ENCODE results near the gene LRRK1. TPM values are rescaled to one million over a fixed set of nuclear protein-coding genes. Genes with fewer than 3 reads are reported as not detected.

The LRRK1 gene
- total RNA-seq, 4 donors from 2014 or later, result 14.8 to 29.3 (median 19.1) TPM

DNA sequence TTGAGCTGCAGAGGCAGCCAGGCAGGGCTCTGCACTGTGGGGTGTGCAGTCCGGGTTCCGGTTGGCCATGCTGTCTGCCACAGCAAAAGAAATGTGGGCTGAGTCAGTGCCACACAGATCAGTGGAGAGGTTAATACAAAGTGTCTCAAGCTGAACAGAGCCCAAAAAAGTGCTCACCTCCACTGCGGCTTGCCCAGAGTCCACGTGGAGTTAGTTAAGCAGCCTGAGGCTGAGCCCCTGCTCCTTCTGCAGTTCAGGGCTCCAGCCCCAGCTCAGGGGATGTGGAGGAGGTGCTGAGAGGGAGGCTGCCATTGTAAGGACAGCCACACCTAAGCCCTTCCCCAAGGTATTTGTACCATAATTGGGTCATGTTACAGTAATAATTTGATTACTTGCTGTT lies 85.3 kb downstream of the LRRK1 start:
- H3K4me3 ChIP-seq (ENCODE audit: low read depth, poor library complexity, severe bottlenecking), result no peak overlapping the region
- no peak for TF ChIP-seq POLR2A (IDR thresholded peaks at IDR 0.05)
- TF ChIP-seq, protein P1, sequence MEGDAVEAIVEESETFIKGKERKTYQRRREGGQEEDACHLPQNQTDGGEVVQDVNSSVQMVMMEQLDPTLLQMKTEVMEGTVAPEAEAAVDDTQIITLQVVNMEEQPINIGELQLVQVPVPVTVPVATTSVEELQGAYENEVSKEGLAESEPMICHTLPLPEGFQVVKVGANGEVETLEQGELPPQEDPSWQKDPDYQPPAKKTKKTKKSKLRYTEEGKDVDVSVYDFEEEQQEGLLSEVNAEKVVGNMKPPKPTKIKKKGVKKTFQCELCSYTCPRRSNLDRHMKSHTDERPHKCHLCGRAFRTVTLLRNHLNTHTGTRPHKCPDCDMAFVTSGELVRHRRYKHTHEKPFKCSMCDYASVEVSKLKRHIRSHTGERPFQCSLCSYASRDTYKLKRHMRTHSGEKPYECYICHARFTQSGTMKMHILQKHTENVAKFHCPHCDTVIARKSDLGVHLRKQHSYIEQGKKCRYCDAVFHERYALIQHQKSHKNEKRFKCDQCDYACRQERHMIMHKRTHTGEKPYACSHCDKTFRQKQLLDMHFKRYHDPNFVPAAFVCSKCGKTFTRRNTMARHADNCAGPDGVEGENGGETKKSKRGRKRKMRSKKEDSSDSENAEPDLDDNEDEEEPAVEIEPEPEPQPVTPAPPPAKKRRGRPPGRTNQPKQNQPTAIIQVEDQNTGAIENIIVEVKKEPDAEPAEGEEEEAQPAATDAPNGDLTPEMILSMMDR (IDR thresholded peaks at IDR 0.05), result no peak
- WGBS, 2 donors, result 97 to 100% methylated on average over 4 of the region's 4 CpGs
- intact Hi-C loops (cut with DNase I; ENCODE audit: low total_unique reads), result no loop called here
- peak in 1 of 2 donors; percentile 62 for DNase-seq (ENCODE audit: low spot score in 2 of 2)

DNA sequence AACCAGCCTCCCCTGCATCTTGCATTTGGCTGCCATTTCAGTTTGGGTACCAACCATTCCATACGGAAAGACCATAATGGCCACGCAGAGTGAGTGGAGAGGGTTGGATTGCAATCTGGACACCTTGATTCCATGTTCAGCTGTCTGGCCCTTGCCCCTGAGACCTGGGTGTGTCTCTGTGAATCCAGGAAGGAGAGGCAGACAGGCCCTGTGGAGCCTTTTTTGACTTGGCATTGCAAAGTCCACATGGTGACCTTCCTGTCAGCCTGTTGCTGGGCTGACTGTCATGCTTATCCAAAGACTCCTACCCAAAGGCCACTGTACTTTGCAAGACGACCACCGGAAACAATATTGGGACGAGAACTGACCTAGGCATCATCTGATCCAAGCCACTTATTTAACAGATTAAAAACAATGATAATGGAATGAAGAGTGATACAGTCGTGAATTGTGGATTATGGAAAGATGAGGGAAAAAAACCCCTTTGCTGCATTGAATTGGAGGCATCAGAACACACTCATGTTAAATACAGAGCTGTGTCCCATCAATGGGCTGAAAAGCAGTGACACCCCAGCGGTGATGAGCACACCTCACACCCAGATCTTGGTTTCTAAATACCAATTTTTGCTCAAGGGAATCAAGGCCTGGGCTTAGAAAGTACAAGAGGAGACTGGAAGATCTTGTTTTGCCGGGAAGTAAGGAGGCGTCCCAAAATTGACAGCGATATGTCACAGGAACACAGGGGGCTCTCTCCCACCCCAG lies 86.0 kb downstream of the LRRK1 start:
- H3K4me3 ChIP-seq (ENCODE audit: low read depth, poor library complexity, severe bottlenecking), result no peak overlapping the region
- intact Hi-C loops (cut with DNase I; ENCODE audit: low total_unique reads), result no loop called here
- no peak for TF ChIP-seq POLR2A (IDR thresholded peaks at IDR 0.05)
- TF ChIP-seq, protein P1 (IDR thresholded peaks at IDR 0.05), result no peak
- DNase-seq (ENCODE audit: low spot score in 2 of 2), result peak in 1 of 2 donors; percentile 46
- WGBS, 2 donors, result 98 to 99% methylated on average over 10 of the region's 10 CpGs

DNA sequence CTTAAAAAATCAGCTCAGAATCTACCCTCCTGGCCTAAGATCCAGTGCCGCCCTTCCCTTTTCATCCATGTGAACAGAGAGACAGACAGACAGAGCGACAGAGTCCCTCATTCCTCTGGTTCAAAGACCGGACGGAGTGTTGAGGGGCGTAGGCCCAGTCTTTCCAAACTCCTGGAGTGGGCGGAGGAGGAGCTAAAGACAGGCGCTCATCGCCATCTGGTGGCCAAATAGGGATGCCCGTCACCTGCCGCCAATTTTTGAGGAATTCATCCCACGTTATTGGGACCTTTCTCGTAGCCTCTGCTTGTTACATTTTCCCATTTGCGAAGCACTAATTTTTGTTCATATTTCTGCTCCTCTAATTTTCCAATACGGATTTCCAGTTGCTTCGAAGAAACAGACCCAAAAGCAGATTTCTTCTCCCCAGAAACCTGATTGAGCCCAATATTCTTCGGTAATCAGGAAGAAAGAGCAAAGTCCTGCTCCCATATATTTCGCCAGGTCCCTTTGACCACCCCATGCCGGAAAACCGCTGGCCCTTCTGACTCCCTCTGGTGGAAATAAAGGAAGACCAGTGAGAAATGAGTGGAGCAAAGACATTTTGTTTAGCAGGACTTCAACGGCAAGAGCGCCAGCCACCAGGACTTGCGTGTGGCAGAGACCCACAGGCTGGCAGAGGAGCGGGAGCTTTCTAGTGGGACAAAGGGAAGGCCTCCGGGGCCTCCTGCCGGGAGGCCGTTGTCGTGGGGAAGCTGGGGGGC lies 88.0 kb downstream of the LRRK1 start:
- intact Hi-C loops (cut with DNase I; ENCODE audit: low total_unique reads), result no loop called here
- DNase-seq (ENCODE audit: low spot score in 2 of 2), result peak; percentile 84 to 96
- H3K4me3 ChIP-seq (ENCODE audit: low read depth, poor library complexity, severe bottlenecking), result no peak overlapping the region
- no peak for TF ChIP-seq POLR2A (IDR thresholded peaks at IDR 0.05)
- TF ChIP-seq, protein P1 (IDR thresholded peaks at IDR 0.05), result peak in 1 of 3 donors; percentile 57
- WGBS, 2 donors, result 21 to 30% methylated on average over 27 of the region's 27 CpGs

DNA sequence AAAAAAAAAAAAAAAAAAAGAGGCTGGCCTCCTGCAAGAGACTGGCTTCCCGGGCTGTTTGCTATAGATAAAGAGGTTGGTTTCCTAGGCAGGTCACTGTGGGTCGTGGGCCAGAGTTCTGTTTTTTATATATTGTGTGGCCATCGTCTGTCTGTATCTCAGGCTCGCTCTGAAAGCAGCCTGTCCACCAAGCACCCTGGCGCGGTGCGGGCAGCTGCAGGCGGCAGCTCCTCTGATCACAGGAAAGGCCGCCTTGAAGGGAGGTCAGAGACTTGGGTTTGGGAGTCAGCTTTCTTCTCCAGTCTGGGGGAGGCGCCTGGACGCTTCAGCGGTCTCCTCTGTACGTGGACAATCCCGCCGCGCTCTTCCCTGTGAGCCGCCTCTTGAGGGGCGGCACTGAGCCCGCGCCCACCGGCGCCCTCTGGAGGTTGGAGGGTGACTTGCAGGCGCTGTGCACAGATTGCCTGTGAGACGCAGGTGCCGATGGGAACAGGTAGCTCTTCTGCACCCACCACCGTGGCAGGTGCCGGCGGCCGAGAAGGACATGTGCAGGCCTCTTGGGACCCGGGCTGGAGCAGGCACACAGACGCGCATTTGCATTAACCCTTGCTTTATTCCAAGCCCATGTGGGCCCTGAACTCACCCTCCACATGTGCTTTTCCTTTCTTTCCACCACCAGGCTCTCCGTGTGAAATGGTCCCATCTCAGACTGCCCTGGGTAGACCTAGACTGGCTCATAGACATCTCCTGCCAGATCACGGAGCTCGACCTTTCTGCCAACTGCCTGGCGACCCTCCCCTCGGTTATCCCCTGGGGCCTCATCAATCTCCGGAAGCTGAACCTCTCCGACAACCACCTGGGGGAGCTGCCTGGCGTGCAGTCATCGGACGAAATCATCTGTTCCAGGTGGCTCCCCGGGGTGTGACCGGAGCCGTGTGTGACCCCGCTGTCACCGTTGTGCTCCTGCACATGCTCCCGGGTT lies 89.3 kb downstream of the LRRK1 start:
- 24 to 29% methylated on average over 30 to 45 of the region's 48 CpGs for WGBS, 2 donors
- H3K4me3 ChIP-seq (ENCODE audit: low read depth, poor library complexity, severe bottlenecking), result no peak overlapping the region
- peak; percentile 72 to 97 for DNase-seq (ENCODE audit: low spot score in 2 of 2)
- TF ChIP-seq POLR2A (IDR thresholded peaks at IDR 0.05), result no peak
- TF ChIP-seq, protein P1 (IDR thresholded peaks at IDR 0.05), result peak in 1 of 3 donors; percentile 87
- intact Hi-C loops (cut with DNase I; ENCODE audit: low total_unique reads), result no loop called here

DNA sequence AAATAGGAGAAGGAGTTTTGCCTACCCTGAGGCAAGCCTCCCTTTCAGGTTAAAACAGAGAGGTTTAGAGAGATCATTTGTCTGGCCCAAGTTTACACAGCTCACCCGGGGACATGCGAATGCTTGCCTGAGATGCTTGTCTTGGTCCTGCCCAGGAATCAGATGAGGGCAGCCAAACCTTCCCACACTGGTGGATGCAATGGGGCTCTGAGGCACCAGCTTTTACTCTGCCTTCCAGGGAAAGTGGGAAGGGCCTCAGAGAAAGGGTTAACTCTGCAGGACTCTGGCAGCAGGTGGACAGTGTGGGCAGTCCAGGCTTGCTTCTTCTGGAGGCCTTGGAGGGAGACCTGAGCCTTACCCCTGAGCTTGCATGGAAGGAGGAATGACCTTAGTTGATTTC lies 90.0 kb downstream of the LRRK1 start:
- H3K4me3 ChIP-seq (ENCODE audit: low read depth, poor library complexity, severe bottlenecking), result no peak overlapping the region

More for the DNA sequence above, 90.0 kb downstream of the LRRK1 start:
- TF ChIP-seq, protein P1 (IDR thresholded peaks at IDR 0.05), result no peak
- no peak for TF ChIP-seq POLR2A (IDR thresholded peaks at IDR 0.05)
- 56 to 86% methylated on average over 2 of the region's 2 CpGs for WGBS, 2 donors
- intact Hi-C loops (cut with DNase I; ENCODE audit: low total_unique reads), result no loop called here
- DNase-seq (ENCODE audit: low spot score in 2 of 2), result peak in 1 of 2 donors; percentile 52
